ENCODE results near the gene MYO1D. TPM values are rescaled to one million over a fixed set of nuclear protein-coding genes. Genes with fewer than 3 reads are reported as not detected.

MYO1D gene
- total RNA-seq, 1 donor from 2014 or later: 12.9 TPM

- DNase-seq: no peak
- intact Hi-C loops (cut with micrococcal nuclease): no loop called here
- Mint-ChIP-seq H3K4me3 (no peak overlapping the region), H3K27me3 (peaks cover 5% of the 10 kb centered on the region), H3K9me3 (no peaks in the 10 kb centered on the region), H3K4me1 (peaks cover 6% of the 10 kb centered on the region), H3K36me3 (ENCODE audit: low read depth) (no peaks in the 10 kb centered on the region), H3K27ac (no peak overlapping the region)
Observed at GRCh38 chr17:32810690-32811089, 66.2 kb downstream of the MYO1D start.

- no peak for DNase-seq
- intact Hi-C loops (cut with micrococcal nuclease): no loop called here
- Mint-ChIP-seq H3K27me3 (peaks cover 5% of the 10 kb centered on the region), H3K4me1 (peaks cover 3% of the 10 kb centered on the region), H3K36me3 (ENCODE audit: low read depth) (no peaks in the 10 kb centered on the region), H3K27ac (no peak overlapping the region), H3K9me3 (no peaks in the 10 kb centered on the region), H3K4me3 (no peak overlapping the region)
Observed at GRCh38 chr17:32807577-32807976, 69.3 kb downstream of the MYO1D start.

GRCh38 chr17:32806646-32807045 lies 70.3 kb downstream of the MYO1D start:
- intact Hi-C loops (cut with micrococcal nuclease): no loop called here
- H3K9me3 Mint-ChIP-seq: no peaks in the 10 kb centered on the region
- DNase-seq: no peak

GRCh38 chr17:32805029-32805976 lies 71.6 kb downstream of the MYO1D start:
- DNase-seq: no peak
- intact Hi-C loops (cut with micrococcal nuclease): no loop called here
- Mint-ChIP-seq H3K9me3 (no peaks in the 10 kb centered on the region), H3K4me1 (peaks cover 3% of the 10 kb centered on the region), H3K4me3 (no peak overlapping the region), H3K27ac (no peak overlapping the region), H3K27me3 (peaks cover 10% of the 10 kb centered on the region), H3K36me3 (ENCODE audit: low read depth) (no peaks in the 10 kb centered on the region)

More at GRCh38 chr17:32806646-32807045, 70.3 kb downstream of the MYO1D start:
- Mint-ChIP-seq H3K36me3 (ENCODE audit: low read depth) (no peaks in the 10 kb centered on the region), H3K4me3 (no peak overlapping the region), H3K27me3 (peaks cover 5% of the 10 kb centered on the region), H3K27ac (no peak overlapping the region), H3K4me1 (peaks cover 3% of the 10 kb centered on the region)

- intact Hi-C loops (cut with micrococcal nuclease): no loop called here
- Mint-ChIP-seq H3K27ac (no peak overlapping the region), H3K36me3 (ENCODE audit: low read depth) (no peaks in the 10 kb centered on the region), H3K4me3 (no peak overlapping the region), H3K4me1 (no peaks in the 10 kb centered on the region), H3K9me3 (no peaks in the 10 kb centered on the region), H3K27me3 (peaks cover 16% of the 10 kb centered on the region)
- DNase-seq: no peak
Observed at GRCh38 chr17:32803544-32803943, 73.4 kb downstream of the MYO1D start.

- intact Hi-C loops (cut with micrococcal nuclease): no loop called here
- H3K36me3 Mint-ChIP-seq (ENCODE audit: low read depth): no peaks in the 10 kb centered on the region
- DNase-seq: no peak
- peaks cover 20% of the 10 kb centered on the region for H3K27me3 Mint-ChIP-seq
- H3K27ac Mint-ChIP-seq: no peak overlapping the region
- H3K9me3 Mint-ChIP-seq: no peaks in the 10 kb centered on the region
- no peak overlapping the region for H3K4me3 Mint-ChIP-seq
- no peaks in the 10 kb centered on the region for H3K4me1 Mint-ChIP-seq
Observed at GRCh38 chr17:32802306-32802705, 74.6 kb downstream of the MYO1D start.

- H3K27me3 Mint-ChIP-seq: peaks cover 19% of the 10 kb centered on the region
- H3K27ac Mint-ChIP-seq: no peak overlapping the region
- intact Hi-C loops (cut with micrococcal nuclease): no loop called here
- no peaks in the 10 kb centered on the region for H3K36me3 Mint-ChIP-seq (ENCODE audit: low read depth)
- no peaks in the 10 kb centered on the region for H3K4me1 Mint-ChIP-seq
- H3K9me3 Mint-ChIP-seq: no peaks in the 10 kb centered on the region
- no peak for DNase-seq
- H3K4me3 Mint-ChIP-seq: no peak overlapping the region
Observed at GRCh38 chr17:32801641-32802040, 75.3 kb downstream of the MYO1D start.

GRCh38 chr17:32801193-32801592 lies 75.7 kb downstream of the MYO1D start:
- no peaks in the 10 kb centered on the region for H3K9me3 Mint-ChIP-seq
- intact Hi-C loops (cut with micrococcal nuclease): no loop called here
- H3K4me1 Mint-ChIP-seq: no peaks in the 10 kb centered on the region
- DNase-seq: no peak
- peaks cover 18% of the 10 kb centered on the region for H3K27me3 Mint-ChIP-seq
- no peaks in the 10 kb centered on the region for H3K36me3 Mint-ChIP-seq (ENCODE audit: low read depth)
- H3K27ac Mint-ChIP-seq: no peak overlapping the region
- H3K4me3 Mint-ChIP-seq: no peak overlapping the region

- no peak for DNase-seq
- Mint-ChIP-seq H3K27ac (no peak overlapping the region), H3K4me1 (no peaks in the 10 kb centered on the region), H3K36me3 (ENCODE audit: low read depth) (no peaks in the 10 kb centered on the region), H3K4me3 (no peak overlapping the region), H3K27me3 (peaks cover 18% of the 10 kb centered on the region), H3K9me3 (no peaks in the 10 kb centered on the region)
- intact Hi-C loops (cut with micrococcal nuclease): no loop called here
Observed at GRCh38 chr17:32798938-32799337, 78.0 kb downstream of the MYO1D start.

- Mint-ChIP-seq H3K9me3 (no peaks in the 10 kb centered on the region), H3K27me3 (peaks cover 17% of the 10 kb centered on the region), H3K4me1 (no peaks in the 10 kb centered on the region), H3K36me3 (ENCODE audit: low read depth) (no peaks in the 10 kb centered on the region), H3K4me3 (no peak overlapping the region), H3K27ac (no peak overlapping the region)
- intact Hi-C loops (cut with micrococcal nuclease): no loop called here
- DNase-seq: no peak
Observed at GRCh38 chr17:32795339-32795979, 81.5 kb downstream of the MYO1D start.

GRCh38 chr17:32794533-32795246 lies 82.2 kb downstream of the MYO1D start:
- DNase-seq: no peak
- Mint-ChIP-seq H3K27ac (no peak overlapping the region), H3K4me3 (no peak overlapping the region), H3K4me1 (no peaks in the 10 kb centered on the region), H3K27me3 (peaks cover 18% of the 10 kb centered on the region), H3K36me3 (ENCODE audit: low read depth) (no peaks in the 10 kb centered on the region), H3K9me3 (no peaks in the 10 kb centered on the region)
- intact Hi-C loops (cut with micrococcal nuclease): no loop called here

GRCh38 chr17:32793841-32794240 lies 83.1 kb downstream of the MYO1D start:
- intact Hi-C loops (cut with micrococcal nuclease): no loop called here

GRCh38 chr17:32792207-32792606 lies 84.7 kb downstream of the MYO1D start:
- no peaks in the 10 kb centered on the region for H3K36me3 Mint-ChIP-seq (ENCODE audit: low read depth)

More at GRCh38 chr17:32793841-32794240, 83.1 kb downstream of the MYO1D start:
- Mint-ChIP-seq H3K4me1 (no peaks in the 10 kb centered on the region), H3K27me3 (peaks cover 14% of the 10 kb centered on the region), H3K4me3 (no peak overlapping the region), H3K36me3 (ENCODE audit: low read depth) (no peaks in the 10 kb centered on the region), H3K27ac (no peak overlapping the region), H3K9me3 (no peaks in the 10 kb centered on the region)
- DNase-seq: no peak

GRCh38 chr17:32786169-32786568 lies 90.8 kb downstream of the MYO1D start:
- Mint-ChIP-seq H3K4me3 (no peak overlapping the region), H3K9me3 (no peaks in the 10 kb centered on the region), H3K36me3 (ENCODE audit: low read depth) (no peaks in the 10 kb centered on the region), H3K27me3 (peaks cover 25% of the 10 kb centered on the region), H3K27ac (no peak overlapping the region), H3K4me1 (no peaks in the 10 kb centered on the region)
- no peak for DNase-seq
- intact Hi-C loops (cut with micrococcal nuclease): no loop called here

More at GRCh38 chr17:32792207-32792606, 84.7 kb downstream of the MYO1D start:
- peaks cover 15% of the 10 kb centered on the region for H3K27me3 Mint-ChIP-seq
- no peak overlapping the region for H3K27ac Mint-ChIP-seq
- no peaks in the 10 kb centered on the region for H3K4me1 Mint-ChIP-seq
- no peak overlapping the region for H3K4me3 Mint-ChIP-seq
- no peak for DNase-seq
- intact Hi-C loops (cut with micrococcal nuclease): no loop called here
- H3K9me3 Mint-ChIP-seq: no peaks in the 10 kb centered on the region

All from activated CD4-positive, alpha-beta T cell treated with anti-CD3 and anti-CD28 coated beads, Interleukin-2, amount 10 ng/mL, durations not matched to agents 24 days and 14 days (primary cell).